NCI-H82 (cell line): ENCODE data around the gene DOK5.
A peak's percentile ranks its signal among the peaks of the same experiment; 100 is the strongest.

ENCODE experiments used
- DNase-seq: peaks from one replicate; lab custom pipeline; 2025; lab: John Stamatoyannopoulos, UW

Gene DOK5

DNA sequence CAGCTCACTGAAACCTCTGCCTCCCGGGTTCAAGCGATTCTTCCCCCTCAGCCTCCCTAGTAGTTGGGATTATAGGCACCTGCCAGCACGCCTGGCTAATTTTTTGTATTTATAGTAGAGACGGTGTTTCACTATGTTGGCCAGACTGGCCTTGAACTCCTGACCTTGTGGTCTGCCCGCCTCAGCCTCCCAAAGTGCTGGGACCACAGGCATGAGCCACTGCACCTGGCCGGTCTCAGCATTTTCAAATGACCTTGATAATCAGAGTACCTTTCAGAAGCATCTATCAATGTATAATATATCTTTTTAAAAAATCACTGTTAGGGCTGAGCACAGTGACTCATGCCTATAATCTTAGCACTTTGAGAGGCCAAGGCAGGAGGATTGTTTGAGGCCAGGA, 143.0 kb downstream of the DOK5 start:
- no peak for DNase-seq

DNA sequence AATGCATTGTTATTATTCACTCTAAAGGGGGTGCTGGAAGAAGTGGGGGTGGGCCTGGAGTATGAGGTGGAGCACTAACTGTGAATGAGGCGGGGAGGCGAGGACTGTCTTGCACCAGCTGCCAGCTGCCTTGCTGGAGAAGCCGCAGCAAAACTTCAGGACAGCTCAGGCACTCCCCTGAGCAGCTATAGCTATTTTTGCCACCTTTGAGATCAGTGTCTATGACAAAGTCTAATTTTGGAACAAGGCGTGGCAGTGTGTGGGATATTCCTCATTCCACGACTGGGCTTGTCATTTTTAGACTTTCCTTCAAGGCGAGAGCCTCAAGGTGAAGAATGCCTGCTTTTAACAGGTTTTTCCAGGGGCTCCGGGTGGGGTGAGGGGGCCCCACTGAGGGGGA, 143.8 kb downstream of the DOK5 start:
- no peak for DNase-seq

DNA sequence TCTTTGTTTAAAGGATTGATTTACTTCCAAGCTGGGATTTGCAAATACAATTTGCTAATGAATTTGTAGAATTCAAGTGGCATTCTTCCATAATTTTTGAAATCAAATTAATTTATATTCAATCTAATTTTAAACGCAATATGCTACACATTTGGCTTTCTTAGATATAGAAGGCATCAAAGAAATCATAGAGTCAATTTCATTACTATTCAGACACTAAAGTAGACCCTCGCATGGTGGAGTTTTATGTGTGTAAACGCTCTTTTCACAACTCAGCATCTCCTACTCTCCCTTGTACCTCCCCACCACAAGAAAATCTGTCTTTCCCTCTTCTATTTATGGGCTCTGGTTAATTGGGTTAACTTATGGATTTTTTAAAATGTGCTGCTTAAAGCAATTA, 144.3 kb downstream of the DOK5 start:
- DNase-seq = no peak

DNA sequence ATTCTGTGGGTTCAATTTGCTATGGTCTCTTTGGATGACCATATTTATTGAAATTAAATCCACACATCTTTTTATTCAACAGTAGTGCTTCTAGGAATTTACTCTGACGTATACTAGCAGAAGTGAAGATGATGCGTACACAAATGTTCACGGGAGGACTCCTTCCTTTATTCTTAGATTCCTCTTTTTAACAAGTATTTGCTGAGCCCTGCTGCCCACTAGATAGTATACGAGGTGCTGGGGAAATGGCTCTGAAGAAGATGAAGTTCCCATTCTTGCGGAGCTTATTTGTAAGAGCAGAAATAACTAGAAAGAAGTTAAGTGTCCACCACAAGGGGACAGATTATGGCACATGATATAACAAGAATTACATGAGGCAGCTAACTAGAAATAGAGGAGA, 145.2 kb downstream of the DOK5 start:
- no peak for DNase-seq

DNA sequence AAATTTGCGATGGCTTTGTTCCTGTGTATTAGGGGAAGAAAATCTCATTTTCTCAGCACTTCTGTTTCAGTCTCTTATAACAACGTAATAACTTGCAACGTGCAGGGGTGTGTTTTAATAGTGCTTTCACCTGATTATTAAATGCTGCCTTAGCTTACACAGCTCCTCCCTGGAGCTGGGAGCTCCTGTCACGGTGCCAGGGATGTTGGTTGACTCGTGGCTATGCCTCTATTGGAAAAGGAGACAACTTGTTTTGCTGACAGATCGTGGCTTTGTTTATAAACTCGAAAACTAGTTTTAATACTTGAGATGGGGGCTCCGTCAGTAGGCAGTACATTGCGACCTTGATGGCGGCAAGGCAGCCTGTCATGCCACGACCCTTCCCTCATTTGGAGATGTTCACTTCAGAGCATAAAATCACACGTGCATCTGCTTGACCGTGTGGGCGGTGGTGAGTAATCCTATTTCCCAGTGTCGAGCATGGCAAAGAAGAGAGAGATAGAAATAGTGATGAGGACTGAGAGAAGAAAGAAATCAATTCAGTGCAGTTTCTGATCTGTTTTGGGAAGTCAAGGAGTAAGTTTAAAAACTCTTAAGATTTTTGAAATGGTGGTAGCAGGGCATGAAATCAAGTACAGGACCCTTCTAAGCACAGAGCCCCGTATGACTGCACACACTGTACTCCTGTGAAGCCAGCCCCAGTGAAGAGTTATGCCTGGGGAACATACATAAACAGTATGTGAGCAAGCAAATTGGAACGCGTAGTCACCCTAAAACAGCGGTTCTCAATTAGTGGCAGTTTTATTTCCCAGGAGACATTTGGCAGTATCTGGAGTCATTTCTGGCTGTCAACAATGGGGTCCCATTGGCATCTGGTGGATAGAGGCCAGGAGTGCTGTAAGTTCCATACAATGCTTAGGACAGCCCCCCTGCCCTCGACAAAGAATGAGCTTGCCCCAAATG, 147.2 kb downstream of the DOK5 start:
- peak; percentile 57 for DNase-seq

DNA sequence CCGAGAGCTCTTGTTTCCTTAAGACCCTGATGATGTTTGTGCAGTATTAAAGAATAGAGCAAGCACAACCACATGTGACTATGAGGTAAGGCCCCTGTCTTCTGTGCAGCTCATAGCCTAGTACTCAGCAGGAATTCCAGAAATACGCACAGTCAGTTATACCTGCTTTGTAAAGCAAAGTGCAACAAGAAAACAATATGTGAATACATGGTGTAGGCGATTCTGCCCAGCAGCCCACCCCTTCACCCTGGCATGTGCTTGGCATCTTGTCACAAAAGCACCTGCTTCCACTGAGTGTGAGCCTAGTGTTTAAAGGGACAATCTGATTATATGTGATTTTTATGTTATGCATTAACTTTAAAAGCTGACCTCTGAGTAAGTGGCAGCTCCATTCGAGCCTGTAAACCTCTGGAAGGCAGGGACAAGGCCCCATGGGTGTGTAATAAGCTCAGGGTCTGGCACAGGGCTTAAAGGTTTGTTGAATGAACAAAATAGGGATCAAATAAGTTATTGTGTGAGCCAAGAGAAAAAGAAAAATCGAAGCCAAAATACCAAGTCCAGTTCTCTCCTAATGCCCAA, 148.7 kb downstream of the DOK5 start:
- DNase-seq = no peak

DNA sequence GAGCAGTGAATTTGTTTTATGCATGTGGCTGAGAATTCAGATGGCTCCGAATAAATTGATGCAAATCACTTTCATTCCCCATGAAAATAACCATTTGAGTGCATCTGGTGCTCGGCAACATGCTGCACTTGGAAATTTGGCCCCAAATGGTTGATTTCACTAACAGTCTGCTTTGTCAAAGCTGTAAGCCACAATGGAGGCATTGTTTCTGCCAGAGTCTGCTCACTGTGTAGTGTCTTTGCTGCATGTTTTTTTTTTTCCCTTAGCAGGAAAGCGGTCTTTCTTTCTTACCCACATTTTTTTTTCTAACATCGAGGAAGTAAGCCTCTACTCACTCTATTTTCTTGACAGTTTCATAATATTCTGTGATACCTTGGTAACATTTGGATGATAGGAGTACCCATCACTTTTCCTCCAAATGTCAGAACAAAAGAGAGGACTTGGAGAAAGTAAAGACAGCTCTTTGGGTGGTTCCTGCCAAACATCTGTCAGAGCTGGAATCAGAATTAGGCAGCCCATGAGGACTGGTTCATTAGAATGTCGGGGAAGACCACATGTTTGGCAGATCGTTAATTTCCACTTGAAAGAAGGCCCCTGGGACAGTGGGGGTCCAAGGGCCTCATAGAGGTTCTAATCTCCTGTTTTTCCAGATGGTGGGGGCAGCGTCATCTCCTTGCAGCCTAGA, 149.5 kb downstream of the DOK5 start:
- peak; percentile 96 for DNase-seq

DNA sequence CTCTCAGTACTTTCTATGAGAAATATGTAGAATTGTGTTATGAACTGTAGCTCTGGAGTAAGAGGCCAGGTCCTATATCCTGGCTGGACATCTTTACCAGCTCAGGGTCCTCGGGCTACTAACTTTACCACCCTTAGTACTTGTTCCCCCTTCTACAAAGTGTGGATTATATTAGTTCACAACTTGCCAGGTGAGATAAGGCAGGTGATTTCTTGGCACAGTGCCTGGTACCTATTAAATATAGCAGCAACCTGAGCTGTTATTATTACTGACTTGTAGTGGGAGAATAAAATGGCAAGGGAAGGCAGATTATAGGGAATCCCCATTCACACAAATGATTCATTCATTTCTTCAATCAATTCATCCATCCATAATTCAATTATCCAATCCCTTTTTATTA, 150.1 kb downstream of the DOK5 start:
- DNase-seq = no peak

DNA sequence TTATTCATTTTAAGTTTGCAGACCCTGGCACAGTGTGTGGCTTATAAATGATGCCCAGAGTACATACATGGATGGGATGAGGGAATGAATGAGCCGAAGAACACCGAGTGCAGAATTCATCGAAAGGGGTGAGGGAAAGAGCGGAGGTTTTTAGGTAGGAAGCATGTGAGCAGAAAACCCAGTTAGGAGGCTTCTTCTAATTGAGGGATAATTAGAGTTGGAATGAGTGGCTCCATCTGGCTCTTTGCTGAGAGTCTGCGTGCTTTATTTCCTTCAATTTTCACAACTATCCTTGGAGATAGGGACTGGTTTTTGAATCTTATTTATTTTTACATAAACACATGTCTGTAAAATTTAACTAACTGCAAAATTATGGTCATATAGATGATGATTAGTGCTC, 150.7 kb downstream of the DOK5 start:
- peak; percentile 79 for DNase-seq

DNA sequence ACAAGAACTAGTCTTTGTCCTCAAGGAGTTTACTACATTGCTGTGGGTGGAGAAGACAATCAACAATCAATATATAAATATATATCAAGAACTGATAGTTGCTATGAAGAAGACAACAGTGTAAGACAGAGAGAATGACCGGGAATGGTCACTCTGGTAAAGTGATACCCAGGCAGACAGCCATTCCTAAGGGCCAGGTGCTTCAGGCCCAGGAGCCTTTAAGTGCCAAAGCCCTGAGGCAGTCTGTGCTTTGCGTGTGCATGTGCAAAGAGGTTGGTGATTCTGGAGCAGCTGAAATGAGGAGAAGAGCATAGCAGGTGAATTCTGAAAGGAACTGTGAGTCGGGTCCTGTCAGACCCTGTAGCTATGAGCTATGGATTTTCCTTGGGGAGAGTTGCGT, 154.2 kb downstream of the DOK5 start:
- no peak for DNase-seq

DNA sequence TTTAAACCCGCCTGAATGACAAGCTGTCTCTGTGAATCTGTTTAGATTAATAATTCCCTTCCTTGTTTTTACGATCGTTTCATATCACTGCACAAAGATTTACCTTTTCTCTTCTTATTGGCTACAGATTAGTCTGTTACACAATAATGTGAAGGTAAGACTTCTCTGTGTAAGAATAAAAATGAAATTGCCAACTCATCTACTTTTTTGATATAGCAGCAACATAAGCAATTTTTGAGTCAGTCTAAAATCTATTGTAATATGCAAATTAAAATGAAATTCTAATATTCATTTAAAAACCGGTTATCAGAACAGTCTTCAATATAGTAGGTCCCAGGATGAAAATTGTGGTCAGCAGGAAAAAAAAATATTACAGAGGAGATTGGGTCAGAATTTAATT, 155.2 kb downstream of the DOK5 start:
- no peak for DNase-seq

DNA sequence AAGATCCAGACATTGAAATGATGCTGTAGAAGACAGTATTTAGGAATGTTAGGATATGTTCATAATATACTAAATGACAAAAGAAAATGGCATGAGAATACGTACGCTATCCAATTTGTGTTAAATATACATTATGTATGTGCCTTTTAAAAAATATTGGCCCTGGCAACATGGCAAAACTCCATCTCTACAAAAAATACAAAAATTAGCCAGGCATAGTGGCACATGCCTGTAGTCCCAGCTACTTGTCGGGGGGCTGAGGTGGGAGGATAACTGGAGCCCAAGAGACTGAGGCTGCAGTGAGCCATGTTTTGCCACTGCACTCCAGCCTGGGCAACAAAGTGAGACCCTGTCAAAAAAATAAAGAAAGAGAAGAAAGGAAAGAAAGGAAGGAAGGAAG, 155.7 kb downstream of the DOK5 start:
- DNase-seq = no peak

DNA sequence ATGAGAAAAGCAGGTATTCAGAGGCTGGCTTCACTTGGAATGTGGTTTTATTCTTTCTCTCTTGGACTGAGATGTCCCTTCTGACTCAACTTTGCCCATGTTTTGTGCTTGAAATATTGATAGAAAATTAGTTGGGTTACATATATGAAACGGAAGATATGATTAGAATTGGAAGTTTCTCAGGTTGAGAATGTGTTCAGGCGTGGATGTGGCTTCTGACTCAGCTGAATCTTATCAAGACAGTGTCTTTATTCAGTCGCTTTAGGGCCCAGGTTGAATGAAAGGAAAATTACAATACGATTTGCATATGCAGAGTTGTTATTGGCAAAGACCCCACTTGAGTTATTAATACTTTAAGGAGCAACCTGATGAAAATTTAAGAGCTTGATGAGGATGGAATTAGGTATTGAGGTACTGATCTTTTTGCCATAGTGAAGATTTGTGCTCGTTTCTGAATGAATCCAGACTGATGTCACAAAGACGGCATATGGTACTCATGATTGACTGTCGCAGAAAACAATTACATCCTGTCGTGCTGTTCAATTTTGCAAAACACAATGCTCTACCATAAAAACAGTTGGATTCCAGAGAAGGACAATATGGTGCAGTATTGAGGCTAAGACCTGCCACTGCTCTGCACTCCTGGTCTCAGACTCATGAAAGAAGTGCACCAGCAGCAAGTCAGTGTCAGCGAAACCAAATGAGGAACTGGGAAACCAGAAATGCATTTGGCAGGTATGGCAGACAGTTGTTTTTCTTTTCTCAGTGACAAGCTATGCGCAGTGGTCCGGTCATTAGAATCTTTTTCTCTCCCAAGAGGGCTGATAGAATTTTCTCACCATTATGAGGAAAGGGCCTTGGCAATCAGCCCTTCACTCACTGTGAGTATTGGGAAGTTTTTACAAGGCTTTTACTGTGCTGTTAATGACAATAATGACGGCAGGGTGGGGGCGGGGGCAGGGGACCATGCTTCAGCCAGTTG, 158.3 kb downstream of the DOK5 start:
- no peak for DNase-seq

DNA sequence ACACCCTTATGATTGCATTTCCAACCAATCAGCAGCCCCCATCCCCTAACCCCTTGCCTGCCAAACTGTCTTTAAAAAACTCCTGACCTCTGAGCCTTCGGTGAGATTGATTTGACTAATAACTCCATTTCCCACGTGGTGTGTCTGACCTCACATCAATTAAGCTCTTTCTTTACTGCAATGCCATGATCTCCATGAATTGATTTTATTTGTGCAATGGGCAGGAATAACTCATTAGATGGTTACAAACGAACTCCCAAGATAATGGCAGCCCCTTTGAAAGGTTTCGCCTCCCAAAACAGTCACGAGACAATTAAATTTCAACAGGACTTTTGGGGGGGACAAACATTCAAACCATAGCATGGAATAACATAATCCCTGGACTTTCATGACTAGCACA, 161.2 kb downstream of the DOK5 start:
- no peak for DNase-seq

DNA sequence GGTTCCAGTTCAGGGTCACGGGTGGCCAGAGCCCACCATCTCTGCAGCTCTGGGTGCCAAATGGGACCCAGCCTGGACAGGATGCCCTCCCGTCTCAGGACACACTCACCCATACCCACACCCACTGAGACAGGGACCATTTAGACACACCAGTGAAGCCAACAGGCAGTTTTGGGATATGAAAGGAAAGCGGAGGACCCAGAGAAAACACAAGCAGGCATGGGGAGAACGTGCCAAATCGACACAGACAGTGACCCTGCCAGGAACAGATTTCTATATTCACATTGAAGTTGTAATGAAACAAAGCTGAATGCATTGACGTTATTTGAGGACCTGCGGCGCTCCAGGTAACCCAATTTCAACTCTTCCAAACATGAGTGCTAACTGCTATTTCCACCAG, 164.5 kb downstream of the DOK5 start:
- no peak for DNase-seq

DNA sequence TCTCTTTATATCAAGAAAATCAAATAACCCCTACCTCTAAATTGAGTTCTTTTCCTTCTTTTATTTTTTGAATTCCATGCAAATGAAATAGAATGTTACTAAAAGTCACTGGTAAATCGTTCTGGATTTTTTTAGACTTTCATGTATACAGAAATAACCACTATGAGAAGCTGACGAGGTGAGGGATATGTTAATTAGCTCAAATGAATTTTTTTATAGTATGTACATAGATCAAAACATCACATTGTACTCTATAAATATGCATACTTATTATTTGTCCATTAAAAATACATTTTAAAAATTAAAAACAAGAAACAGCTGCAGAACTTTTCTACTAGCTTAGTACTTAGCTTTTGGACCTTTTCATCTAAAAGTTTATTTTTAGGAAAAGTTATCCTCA, 165.4 kb downstream of the DOK5 start:
- DNase-seq = no peak

DNA sequence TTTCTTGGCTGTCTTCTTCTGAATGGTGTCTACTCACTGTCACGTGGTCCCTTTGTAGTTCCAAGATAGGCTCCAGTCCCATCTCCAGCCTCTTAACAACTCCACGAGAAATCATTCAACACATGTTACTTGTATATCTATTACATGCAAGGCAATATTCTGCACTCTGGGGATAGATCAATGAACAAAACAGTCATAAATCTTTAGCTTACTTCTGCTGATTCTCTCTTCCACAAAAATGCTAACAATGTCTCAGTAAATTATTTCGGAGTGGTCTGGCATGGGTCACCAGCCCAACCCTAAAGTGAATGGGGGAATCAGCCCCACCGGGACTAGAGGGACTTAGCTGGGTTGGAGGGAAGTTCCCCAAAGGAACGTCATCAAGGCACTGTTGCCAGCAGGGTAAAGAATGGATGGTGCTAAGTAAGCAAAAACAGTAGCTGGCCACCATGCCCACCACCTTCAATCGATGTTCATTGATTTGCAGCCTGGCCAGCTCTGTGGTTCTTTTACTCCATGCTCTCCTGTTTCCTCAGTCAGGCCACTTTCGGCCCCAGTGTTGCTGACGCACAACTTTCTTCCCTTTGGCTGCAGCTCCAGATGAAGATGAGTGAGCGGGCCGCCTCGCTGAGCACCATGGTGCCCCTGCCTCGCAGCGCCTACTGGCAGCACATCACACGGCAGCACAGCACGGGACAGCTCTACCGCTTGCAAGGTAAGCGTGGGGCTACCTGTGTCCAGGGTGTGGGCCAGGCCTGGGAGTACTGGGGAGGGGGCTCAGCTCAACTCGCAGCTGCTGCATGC, 167.7 kb downstream of the DOK5 start:
- no peak for DNase-seq

DNA sequence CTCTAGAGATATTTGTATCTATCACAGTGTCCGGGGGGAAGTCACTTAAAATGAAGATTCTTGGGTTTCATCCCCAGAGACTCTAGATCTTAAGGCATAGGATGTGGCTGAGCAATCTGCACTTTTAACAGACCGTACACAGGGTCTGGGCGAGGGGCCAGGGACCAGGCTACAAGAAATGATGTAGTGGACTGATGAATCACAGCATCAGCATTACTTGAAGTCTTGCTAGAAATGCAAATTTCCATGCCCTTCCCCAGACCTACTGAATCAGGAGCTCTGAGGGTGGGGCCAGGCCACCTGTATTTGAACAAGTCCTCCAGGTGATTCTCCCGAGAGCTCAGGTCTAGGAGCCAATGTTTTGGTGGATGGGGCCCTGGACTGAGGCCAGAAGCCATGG, 168.4 kb downstream of the DOK5 start:
- DNase-seq = no peak

DNA sequence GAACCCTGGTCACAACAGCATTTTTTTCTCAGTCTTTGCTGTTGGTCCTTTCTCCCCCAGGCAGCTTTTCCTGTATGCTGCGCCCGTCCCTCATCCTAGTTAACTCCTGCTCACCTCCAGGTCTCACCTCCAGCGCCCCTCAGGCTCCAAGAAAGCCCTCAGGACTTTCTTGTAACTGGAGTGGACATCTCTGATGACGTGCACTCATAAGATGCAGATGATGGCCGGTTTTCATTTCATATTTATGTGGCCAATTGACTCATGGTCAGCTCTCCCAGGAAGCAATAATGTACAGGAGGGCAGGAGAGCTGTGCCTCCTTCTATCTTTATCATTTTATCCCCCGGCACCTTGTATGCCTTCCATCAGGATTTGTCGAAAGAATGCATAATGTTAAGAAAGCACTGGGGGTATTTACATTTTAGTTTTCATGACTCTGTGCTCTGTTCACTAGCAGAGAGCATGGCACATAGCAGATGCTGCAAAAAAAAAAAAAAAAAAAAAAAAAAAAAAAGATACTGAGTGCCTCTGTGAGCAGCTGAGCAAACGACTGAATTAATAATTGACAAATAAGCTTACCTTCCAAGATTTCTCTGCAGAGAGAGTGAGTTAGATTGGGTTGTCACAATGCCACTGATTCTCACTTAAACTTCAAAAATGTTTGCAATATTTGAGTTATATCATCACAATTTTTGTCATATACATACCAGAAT, 170.2 kb downstream of the DOK5 start:
- DNase-seq = no peak

DNA sequence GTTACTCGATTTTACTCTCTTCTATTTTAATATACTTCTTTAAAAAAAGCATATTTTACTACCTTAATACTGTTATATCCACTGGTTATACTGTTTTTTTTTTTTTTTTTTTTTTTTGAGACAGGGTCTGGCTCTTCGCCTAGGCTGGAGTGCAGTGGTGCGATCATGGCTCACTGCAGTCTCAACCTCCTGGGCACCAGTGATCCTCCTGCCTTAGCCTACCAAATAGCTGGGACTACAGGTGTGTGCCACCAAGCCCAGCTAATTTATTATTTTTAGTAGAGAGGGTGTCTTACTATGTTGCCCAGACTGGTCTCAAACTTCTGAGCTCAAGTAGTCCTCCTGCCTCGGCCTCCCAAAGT, 170.7 kb downstream of the DOK5 start:
- DNase-seq = no peak
